ENCODE measurements around the gene VSTM2B.

The VSTM2B gene

DNA sequence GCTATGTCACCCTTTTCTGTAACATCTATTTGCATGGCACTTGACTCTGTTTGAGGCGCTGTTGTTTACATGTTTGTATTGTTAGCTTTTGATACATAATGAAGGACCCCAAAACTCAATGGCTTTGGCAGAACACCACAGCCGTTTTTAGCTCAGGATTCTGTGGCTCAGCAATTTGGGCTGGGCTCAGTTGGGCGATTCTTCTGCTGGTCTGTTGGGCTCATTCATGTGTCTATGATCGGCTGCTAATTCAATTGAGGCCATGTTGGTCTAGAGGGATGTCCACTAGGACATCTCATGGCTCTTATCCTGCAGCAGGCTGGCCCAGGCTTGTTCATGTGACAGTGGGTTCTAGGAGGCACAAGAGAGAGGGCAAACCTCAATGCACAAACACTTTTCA, 33.9 kb downstream of the VSTM2B start:
- TF ChIP-seq SIN3A (IDR thresholded peaks at IDR 0.05; ENCODE audit: borderline replicate concordance, insufficient read depth, low read length) = no peak
- TF ChIP-seq, protein P1, sequence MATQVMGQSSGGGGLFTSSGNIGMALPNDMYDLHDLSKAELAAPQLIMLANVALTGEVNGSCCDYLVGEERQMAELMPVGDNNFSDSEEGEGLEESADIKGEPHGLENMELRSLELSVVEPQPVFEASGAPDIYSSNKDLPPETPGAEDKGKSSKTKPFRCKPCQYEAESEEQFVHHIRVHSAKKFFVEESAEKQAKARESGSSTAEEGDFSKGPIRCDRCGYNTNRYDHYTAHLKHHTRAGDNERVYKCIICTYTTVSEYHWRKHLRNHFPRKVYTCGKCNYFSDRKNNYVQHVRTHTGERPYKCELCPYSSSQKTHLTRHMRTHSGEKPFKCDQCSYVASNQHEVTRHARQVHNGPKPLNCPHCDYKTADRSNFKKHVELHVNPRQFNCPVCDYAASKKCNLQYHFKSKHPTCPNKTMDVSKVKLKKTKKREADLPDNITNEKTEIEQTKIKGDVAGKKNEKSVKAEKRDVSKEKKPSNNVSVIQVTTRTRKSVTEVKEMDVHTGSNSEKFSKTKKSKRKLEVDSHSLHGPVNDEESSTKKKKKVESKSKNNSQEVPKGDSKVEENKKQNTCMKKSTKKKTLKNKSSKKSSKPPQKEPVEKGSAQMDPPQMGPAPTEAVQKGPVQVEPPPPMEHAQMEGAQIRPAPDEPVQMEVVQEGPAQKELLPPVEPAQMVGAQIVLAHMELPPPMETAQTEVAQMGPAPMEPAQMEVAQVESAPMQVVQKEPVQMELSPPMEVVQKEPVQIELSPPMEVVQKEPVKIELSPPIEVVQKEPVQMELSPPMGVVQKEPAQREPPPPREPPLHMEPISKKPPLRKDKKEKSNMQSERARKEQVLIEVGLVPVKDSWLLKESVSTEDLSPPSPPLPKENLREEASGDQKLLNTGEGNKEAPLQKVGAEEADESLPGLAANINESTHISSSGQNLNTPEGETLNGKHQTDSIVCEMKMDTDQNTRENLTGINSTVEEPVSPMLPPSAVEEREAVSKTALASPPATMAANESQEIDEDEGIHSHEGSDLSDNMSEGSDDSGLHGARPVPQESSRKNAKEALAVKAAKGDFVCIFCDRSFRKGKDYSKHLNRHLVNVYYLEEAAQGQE (IDR thresholded peaks at IDR 0.05; ENCODE audit: insufficient read depth in 1 of 2, low read depth in 2 of 2, low read length in 2 of 2) = no peak
- TF ChIP-seq FOXP2 (optimal IDR thresholded peaks at IDR 0.05; ENCODE audit: borderline replicate concordance, extremely low read depth, extremely low read length, insufficient read depth) = no peak
- TF ChIP-seq TAF1 (IDR thresholded peaks at IDR 0.05; ENCODE audit: borderline replicate concordance, insufficient read depth, low read length) = no peak
- TF ChIP-seq POLR2AphosphoS5 (IDR thresholded peaks at IDR 0.05; ENCODE audit: low read depth, low read length) = no peak

DNA sequence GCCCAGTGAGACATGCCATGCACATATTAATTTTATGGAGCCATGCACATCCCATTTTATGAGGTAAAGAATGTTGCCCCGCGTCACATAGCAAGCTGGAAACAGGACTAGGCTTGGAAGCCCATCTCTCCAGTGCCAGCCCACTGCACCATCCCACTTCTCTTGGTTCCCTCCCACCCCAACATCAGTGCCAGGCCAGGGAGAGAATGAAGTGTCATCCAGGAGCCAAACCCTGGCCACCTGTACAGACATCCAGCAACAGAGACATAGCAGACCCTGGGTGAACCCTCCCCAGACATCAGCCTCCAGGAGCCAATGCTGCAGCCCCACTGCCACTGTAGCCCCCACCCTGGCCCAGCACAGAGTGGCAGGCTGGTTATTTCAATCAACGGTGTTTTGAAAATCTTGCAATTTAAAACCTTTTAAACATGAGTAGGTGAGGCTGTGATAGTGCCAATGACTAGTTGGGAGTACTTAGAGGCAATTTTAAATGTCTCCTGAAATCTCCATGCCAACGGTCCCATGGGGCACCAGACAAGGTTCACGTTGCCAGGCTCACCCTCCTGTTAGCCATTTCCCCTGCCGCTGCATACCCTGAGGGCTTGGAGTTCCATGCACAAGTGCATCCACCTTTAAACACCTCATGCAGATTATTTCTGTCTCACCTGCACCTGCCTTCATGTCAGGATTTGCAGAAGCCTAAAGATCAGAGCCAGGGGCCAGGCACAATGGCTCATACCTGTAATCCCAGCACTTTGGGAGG, 34.7 kb downstream of the VSTM2B start:
- no peak for TF ChIP-seq FOXP2 (optimal IDR thresholded peaks at IDR 0.05; ENCODE audit: borderline replicate concordance, extremely low read depth, extremely low read length, insufficient read depth)
- no peak for TF ChIP-seq SIN3A (IDR thresholded peaks at IDR 0.05; ENCODE audit: borderline replicate concordance, insufficient read depth, low read length)
- no peak for TF ChIP-seq TAF1 (IDR thresholded peaks at IDR 0.05; ENCODE audit: borderline replicate concordance, insufficient read depth, low read length)
- TF ChIP-seq, protein P1 (IDR thresholded peaks at IDR 0.05; ENCODE audit: insufficient read depth in 1 of 2, low read depth in 2 of 2, low read length in 2 of 2) = no peak

DNA sequence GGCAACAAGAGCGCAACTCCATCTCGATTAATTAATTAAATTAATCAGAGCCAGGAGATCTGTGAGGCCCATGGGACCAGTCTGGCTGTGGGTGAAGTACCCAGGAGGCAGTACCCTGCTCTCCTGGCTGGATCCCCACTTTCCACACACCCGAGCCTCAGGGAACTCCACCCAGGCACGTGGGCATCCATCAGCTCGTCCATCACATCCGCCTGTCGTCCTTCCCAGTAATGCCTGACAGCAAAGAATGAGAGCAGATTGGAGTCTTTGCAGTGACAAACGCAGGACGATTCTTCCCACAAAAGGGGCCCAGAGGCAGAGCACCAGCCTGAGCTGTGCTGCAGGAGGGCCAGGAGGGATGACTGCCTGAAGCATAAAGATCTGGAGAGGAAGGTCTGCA, 35.8 kb downstream of the VSTM2B start:
- TF ChIP-seq, protein P1 (IDR thresholded peaks at IDR 0.05; ENCODE audit: insufficient read depth in 1 of 2, low read depth in 2 of 2, low read length in 2 of 2) = no peak
- TF ChIP-seq POLR2AphosphoS5 (IDR thresholded peaks at IDR 0.05; ENCODE audit: low read depth, low read length) (no peak), TAF1 (IDR thresholded peaks at IDR 0.05; ENCODE audit: borderline replicate concordance, insufficient read depth, low read length) (no peak), FOXP2 (optimal IDR thresholded peaks at IDR 0.05; ENCODE audit: borderline replicate concordance, extremely low read depth, extremely low read length, insufficient read depth) (no peak), SIN3A (IDR thresholded peaks at IDR 0.05; ENCODE audit: borderline replicate concordance, insufficient read depth, low read length) (no peak)

DNA sequence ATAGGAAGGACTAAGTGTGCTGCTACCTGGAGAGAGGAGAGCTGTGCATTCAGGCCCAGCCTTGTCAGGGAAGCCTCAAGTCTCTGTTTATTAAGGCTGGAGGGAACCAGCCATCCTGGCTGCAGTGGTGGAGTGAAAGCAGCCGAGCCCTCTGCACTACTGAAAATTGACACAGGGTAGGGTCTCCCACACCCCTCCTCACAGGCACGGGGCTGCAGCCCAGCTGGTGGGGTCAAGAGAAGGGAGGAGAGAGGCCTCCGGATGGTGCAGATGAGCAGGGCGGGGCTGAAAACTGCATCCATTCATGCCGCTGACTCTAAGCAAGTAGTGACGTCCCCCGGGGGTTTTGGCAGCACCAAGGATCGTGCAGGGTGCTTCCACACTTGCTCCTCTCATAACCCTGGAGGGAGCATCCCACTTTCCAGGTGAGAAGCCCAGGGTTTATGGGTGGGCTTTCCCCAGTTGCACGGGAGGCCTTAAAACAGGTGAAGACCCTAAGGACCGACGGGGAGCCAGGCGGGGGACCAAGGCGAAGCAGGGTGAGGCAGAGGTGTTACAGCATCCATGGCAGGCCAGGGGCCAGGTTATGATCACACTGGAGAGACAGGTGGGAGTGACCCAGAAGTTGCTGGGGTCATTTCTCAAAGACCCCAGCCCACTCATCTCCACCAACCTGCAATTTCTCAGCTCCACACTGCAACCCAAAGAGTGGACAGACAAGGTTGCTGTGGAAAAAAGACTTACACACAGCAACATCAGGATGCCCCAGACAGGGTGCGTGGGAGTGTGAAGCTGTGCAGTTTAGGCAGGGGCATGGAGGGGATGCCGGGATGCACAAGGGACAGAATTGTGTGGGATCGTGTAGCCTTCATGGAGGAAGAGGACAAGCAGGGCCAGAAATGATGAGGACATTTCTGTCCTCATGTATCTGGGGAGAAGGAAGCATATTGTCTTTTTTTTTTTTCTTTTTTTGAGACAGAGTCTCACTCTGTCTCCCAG, 36.8 kb downstream of the VSTM2B start:
- TF ChIP-seq, protein P1 (IDR thresholded peaks at IDR 0.05; ENCODE audit: insufficient read depth in 1 of 2, low read depth in 2 of 2, low read length in 2 of 2) = no peak
- TF ChIP-seq TAF1 (IDR thresholded peaks at IDR 0.05; ENCODE audit: borderline replicate concordance, insufficient read depth, low read length) (no peak), SIN3A (IDR thresholded peaks at IDR 0.05; ENCODE audit: borderline replicate concordance, insufficient read depth, low read length) (no peak), POLR2AphosphoS5 (IDR thresholded peaks at IDR 0.05; ENCODE audit: low read depth, low read length) (no peak), FOXP2 (optimal IDR thresholded peaks at IDR 0.05; ENCODE audit: borderline replicate concordance, extremely low read depth, extremely low read length, insufficient read depth) (no peak)
